ENCODE measurements around the gene MYO5A. TPM values are rescaled to one million over a fixed set of nuclear protein-coding genes. Genes with fewer than 3 reads are reported as not detected.

MYO5A gene
- total RNA-seq, 2 experiments from 2014 or later, result 31.8 to 42.0 TPM

DNA sequence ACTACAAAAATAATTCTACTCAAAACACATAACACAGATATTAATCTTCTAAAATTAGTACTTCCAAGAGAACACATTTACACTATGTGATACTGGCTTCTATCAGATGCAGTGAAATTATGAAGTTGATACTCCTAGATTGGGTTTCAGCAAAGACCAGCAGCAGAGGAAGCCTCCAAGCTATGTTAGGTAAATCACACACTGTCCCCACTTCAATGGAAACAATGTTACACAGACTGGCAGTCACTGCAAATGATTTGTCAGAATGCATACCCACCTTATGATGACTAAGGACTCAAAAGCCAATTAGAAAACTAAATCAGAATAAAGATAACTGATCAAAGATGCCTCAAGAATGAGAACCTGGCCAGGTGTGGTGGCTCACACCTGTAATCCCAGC, 143.0 kb downstream of the MYO5A start:
- no peak for DNase-seq (ENCODE audit: low spot score)
- H3K27ac ChIP-seq (ENCODE audit: low read depth, low read length, poor library complexity, severe bottlenecking), result no peak overlapping the region
- H3K36me3 ChIP-seq (ENCODE audit: insufficient read depth, low read length), result peaks cover 57% of the 10 kb centered on the region
- no peaks in the 10 kb centered on the region for H3K79me2 ChIP-seq (ENCODE audit: insufficient read depth, low read depth, low read length)
- no peaks in the 10 kb centered on the region for H4K20me1 ChIP-seq (ENCODE audit: insufficient read depth, low read length)
- ChIA-PET POLR2A (interaction anchor here (0.6 kb wide), 2 partner anchors 16 to 103 kb away, joined by 3 read pairs; no protein-coding TSS in a partner anchor), CTCF (ENCODE audit: unreplicated experiment) (no interaction called here)
- no TSS peak for BruUV-seq (replicated peaks)
- intact Hi-C loops (cut with micrococcal nuclease; ENCODE audit: unreplicated experiment), result no loop called here
- no peak overlapping the region for H3K4me2 ChIP-seq (ENCODE audit: low read length)
- H3K9me2 ChIP-seq (ENCODE audit: insufficient read depth, low read length), result no peaks in the 10 kb centered on the region
- no peak overlapping the region for H2AFZ ChIP-seq (ENCODE audit: low read length)
- no peaks in the 10 kb centered on the region for H3K4me1 ChIP-seq (ENCODE audit: insufficient read depth, low read length, poor library complexity, severe bottlenecking)
- TF ChIP-seq, protein P1, sequence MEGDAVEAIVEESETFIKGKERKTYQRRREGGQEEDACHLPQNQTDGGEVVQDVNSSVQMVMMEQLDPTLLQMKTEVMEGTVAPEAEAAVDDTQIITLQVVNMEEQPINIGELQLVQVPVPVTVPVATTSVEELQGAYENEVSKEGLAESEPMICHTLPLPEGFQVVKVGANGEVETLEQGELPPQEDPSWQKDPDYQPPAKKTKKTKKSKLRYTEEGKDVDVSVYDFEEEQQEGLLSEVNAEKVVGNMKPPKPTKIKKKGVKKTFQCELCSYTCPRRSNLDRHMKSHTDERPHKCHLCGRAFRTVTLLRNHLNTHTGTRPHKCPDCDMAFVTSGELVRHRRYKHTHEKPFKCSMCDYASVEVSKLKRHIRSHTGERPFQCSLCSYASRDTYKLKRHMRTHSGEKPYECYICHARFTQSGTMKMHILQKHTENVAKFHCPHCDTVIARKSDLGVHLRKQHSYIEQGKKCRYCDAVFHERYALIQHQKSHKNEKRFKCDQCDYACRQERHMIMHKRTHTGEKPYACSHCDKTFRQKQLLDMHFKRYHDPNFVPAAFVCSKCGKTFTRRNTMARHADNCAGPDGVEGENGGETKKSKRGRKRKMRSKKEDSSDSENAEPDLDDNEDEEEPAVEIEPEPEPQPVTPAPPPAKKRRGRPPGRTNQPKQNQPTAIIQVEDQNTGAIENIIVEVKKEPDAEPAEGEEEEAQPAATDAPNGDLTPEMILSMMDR (conservative IDR thresholded peaks at IDR 0.05; ENCODE audit: low read length), result no peak
- no peak for TF ChIP-seq EZH2phosphoT487 (IDR thresholded peaks at IDR 0.05; ENCODE audit: borderline replicate concordance, low read depth, low read length)
- no peaks in the 10 kb centered on the region for H3K9me3 ChIP-seq (ENCODE audit: low read length)
- H3K4me3 ChIP-seq (ENCODE audit: low read depth, low read length, poor library complexity, severe bottlenecking), result no peak overlapping the region

DNA sequence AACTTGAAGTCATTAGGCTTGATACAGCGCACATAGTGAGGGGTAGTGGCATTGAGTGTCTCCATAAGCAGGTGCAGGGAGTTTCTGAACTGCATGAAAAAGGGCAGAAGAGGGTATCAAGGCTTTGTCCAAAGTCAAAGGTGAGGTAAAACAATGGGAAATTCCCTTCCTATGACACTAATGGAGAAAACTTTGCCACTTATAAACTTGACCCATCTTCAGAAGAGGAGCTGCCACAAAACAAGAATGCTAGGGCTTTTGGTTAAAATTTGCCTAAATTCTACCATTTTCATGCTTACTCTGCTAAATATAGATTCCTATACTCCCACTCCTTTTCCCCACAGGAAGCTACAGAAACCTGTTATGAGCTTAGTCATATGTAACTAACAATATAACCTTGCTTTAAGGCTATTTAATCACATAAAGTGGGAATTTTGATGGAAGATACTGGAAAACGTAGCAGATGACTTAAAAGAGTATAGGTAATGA, 145.5 kb downstream of the MYO5A start:
- no peaks in the 10 kb centered on the region for H4K20me1 ChIP-seq (ENCODE audit: insufficient read depth, low read length)
- POLR2A ChIA-PET, result interaction anchor here (0.6 kb wide), 1 partner anchor 61 kb away, joined by 3 read pairs; no protein-coding TSS in a partner anchor
- intact Hi-C loops (cut with micrococcal nuclease; ENCODE audit: unreplicated experiment), result no loop called here
- BruUV-seq (replicated peaks), result no TSS peak
- H3K4me1 ChIP-seq (ENCODE audit: insufficient read depth, low read length, poor library complexity, severe bottlenecking), result no peaks in the 10 kb centered on the region
- H3K27ac ChIP-seq (ENCODE audit: low read depth, low read length, poor library complexity, severe bottlenecking), result no peak overlapping the region
- no peak overlapping the region for H3K4me3 ChIP-seq (ENCODE audit: low read depth, low read length, poor library complexity, severe bottlenecking)
- peaks cover 57% of the 10 kb centered on the region for H3K36me3 ChIP-seq (ENCODE audit: insufficient read depth, low read length)
- H3K9me2 ChIP-seq (ENCODE audit: insufficient read depth, low read length), result no peaks in the 10 kb centered on the region
- no peak overlapping the region for H2AFZ ChIP-seq (ENCODE audit: low read length)
- TF ChIP-seq, protein P1 (conservative IDR thresholded peaks at IDR 0.05; ENCODE audit: low read length), result no peak
- TF ChIP-seq EZH2phosphoT487 (IDR thresholded peaks at IDR 0.05; ENCODE audit: borderline replicate concordance, low read depth, low read length), result no peak
- no peaks in the 10 kb centered on the region for H3K9me3 ChIP-seq (ENCODE audit: low read length)
- no peaks in the 10 kb centered on the region for H3K79me2 ChIP-seq (ENCODE audit: insufficient read depth, low read depth, low read length)
- no peak overlapping the region for H3K4me2 ChIP-seq (ENCODE audit: low read length)
- DNase-seq (ENCODE audit: low spot score), result no peak
- CTCF ChIA-PET (ENCODE audit: unreplicated experiment), result no interaction called here

DNA sequence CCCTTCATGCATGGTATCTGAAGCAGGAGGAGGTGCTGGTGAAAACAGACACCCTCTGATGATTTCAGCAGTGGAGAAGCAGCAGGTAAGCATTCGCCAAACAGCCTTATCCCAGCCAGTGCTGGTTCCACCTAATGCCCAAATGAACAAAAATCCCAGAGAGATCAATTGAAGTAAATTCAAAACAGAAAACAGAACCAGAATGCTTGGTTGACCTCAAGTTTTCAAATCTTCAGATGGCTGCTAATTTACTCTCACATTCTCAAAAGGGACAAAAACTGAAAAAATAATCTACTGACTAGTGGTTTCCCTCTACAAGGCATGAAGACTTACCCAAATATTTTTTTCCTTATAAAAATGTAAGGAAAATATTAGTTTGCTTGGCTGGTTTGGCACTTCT, 146.0 kb downstream of the MYO5A start:
- intact Hi-C loops (cut with micrococcal nuclease; ENCODE audit: unreplicated experiment), result no loop called here
- Histone ChIP-seq H3K4me3 (ENCODE audit: low read depth, low read length, poor library complexity, severe bottlenecking) (no peak overlapping the region), H3K36me3 (ENCODE audit: insufficient read depth, low read length) (peaks cover 57% of the 10 kb centered on the region), H4K20me1 (ENCODE audit: insufficient read depth, low read length) (no peaks in the 10 kb centered on the region), H3K4me2 (ENCODE audit: low read length) (no peak overlapping the region), H2AFZ (ENCODE audit: low read length) (no peak overlapping the region), H3K9me3 (ENCODE audit: low read length) (no peaks in the 10 kb centered on the region), H3K4me1 (ENCODE audit: insufficient read depth, low read length, poor library complexity, severe bottlenecking) (no peaks in the 10 kb centered on the region), H3K27ac (ENCODE audit: low read depth, low read length, poor library complexity, severe bottlenecking) (no peak overlapping the region), H3K79me2 (ENCODE audit: insufficient read depth, low read depth, low read length) (no peaks in the 10 kb centered on the region), H3K9me2 (ENCODE audit: insufficient read depth, low read length) (no peaks in the 10 kb centered on the region)
- no TSS peak for BruUV-seq (replicated peaks)
- DNase-seq (ENCODE audit: low spot score), result no peak
- ChIA-PET CTCF (ENCODE audit: unreplicated experiment) (no interaction called here), POLR2A (interaction anchor here (0.6 kb wide), 1 partner anchor 61 kb away, joined by 3 read pairs; no protein-coding TSS in a partner anchor)
- no peak for TF ChIP-seq EZH2phosphoT487 (IDR thresholded peaks at IDR 0.05; ENCODE audit: borderline replicate concordance, low read depth, low read length)
